ENCODE results near the gene P2RY2. TPM values are rescaled to one million over a fixed set of nuclear protein-coding genes. Genes with fewer than 3 reads are reported as not detected.

P2RY2 gene
- total RNA-seq, 1 donor from 2014 or later: 0.45 TPM

DNA sequence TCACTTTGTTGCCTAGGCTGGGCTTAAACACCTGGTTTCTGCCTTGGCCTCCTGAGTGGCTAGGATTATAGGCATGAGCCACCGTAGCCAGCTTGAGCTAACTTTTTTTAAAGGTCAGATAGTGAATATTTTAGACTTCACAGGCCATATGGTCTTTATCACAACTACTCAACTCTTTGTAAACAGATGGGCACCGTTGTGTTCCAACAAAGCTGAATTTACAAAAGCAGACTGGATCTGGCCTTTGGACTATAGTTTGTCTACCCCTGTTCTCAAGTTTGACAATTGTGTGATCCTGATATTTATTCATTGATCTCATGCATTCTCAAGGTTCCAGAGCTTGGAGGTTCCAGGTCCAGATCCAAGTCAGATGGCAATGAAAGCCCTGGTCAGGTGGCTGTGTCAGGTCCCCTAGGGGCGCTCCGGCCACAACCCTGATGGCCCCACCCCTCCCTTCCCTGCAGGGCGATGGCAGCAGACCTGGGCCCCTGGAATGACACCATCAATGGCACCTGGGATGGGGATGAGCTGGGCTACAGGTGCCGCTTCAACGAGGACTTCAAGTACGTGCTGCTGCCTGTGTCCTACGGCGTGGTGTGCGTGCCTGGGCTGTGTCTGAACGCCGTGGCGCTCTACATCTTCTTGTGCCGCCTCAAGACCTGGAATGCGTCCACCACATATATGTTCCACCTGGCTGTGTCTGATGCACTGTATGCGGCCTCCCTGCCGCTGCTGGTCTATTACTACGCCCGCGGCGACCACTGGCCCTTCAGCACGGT lies 15.8 kb downstream of the P2RY2 start:
- H3K36me3 Mint-ChIP-seq: no peaks in the 10 kb centered on the region
- Histone ChIP-seq H3F3A (ENCODE audit: low read depth) (no peaks in the 10 kb centered on the region), H3K9me3 (ENCODE audit: low read depth) (no peaks in the 10 kb centered on the region), H3K79me2 (ENCODE audit: low read depth) (no peaks in the 10 kb centered on the region), H3K4me2 (no peak overlapping the region), H2AFZ (replicated peaks) (no peak overlapping the region), H3K27me3 (no peaks in the 10 kb centered on the region), H3K36me3 (no peaks in the 10 kb centered on the region), H3K4me3 (no peak overlapping the region), H3K9ac (no peak overlapping the region), H3K4me1 (peaks cover 14% of the 10 kb centered on the region), H3K27ac (no peak overlapping the region), H4K20me1 (ENCODE audit: low read depth) (no peaks in the 10 kb centered on the region)
- no peaks in the 10 kb centered on the region for H3K9me3 Mint-ChIP-seq
- TF ChIP-seq, protein P1, sequence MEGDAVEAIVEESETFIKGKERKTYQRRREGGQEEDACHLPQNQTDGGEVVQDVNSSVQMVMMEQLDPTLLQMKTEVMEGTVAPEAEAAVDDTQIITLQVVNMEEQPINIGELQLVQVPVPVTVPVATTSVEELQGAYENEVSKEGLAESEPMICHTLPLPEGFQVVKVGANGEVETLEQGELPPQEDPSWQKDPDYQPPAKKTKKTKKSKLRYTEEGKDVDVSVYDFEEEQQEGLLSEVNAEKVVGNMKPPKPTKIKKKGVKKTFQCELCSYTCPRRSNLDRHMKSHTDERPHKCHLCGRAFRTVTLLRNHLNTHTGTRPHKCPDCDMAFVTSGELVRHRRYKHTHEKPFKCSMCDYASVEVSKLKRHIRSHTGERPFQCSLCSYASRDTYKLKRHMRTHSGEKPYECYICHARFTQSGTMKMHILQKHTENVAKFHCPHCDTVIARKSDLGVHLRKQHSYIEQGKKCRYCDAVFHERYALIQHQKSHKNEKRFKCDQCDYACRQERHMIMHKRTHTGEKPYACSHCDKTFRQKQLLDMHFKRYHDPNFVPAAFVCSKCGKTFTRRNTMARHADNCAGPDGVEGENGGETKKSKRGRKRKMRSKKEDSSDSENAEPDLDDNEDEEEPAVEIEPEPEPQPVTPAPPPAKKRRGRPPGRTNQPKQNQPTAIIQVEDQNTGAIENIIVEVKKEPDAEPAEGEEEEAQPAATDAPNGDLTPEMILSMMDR (IDR thresholded peaks at IDR 0.05): no peak
- TF ChIP-seq EZH2 (IDR thresholded peaks at IDR 0.05) (no peak), EZH2phosphoT487 (IDR thresholded peaks at IDR 0.05) (no peak)
- peaks cover 13% of the 10 kb centered on the region for H3K4me1 Mint-ChIP-seq
- no peak overlapping the region for H3K4me3 Mint-ChIP-seq
- H3K27me3 Mint-ChIP-seq (ENCODE audit: insufficient read depth, low read depth): peaks cover 11% of the 10 kb centered on the region
- no peak overlapping the region for H3K27ac Mint-ChIP-seq
- DNase-seq (ENCODE audit: low spot score): no peak

DNA sequence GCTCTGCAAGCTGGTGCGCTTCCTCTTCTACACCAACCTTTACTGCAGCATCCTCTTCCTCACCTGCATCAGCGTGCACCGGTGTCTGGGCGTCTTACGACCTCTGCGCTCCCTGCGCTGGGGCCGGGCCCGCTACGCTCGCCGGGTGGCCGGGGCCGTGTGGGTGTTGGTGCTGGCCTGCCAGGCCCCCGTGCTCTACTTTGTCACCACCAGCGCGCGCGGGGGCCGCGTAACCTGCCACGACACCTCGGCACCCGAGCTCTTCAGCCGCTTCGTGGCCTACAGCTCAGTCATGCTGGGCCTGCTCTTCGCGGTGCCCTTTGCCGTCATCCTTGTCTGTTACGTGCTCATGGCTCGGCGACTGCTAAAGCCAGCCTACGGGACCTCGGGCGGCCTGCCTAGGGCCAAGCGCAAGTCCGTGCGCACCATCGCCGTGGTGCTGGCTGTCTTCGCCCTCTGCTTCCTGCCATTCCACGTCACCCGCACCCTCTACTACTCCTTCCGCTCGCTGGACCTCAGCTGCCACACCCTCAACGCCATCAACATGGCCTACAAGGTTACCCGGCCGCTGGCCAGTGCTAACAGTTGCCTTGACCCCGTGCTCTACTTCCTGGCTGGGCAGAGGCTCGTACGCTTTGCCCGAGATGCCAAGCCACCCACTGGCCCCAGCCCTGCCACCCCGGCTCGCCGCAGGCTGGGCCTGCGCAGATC lies 16.5 kb downstream of the P2RY2 start:
- Histone ChIP-seq H3K27me3 (no peaks in the 10 kb centered on the region), H3K4me3 (no peak overlapping the region), H3K9ac (no peak overlapping the region), H3K79me2 (ENCODE audit: low read depth) (no peaks in the 10 kb centered on the region), H3K36me3 (no peaks in the 10 kb centered on the region), H3F3A (ENCODE audit: low read depth) (no peaks in the 10 kb centered on the region), H3K27ac (no peak overlapping the region), H4K20me1 (ENCODE audit: low read depth) (no peaks in the 10 kb centered on the region), H2AFZ (replicated peaks) (no peak overlapping the region), H3K4me2 (no peak overlapping the region), H3K4me1 (peaks cover 7% of the 10 kb centered on the region), H3K9me3 (ENCODE audit: low read depth) (no peaks in the 10 kb centered on the region)
- H3K27ac Mint-ChIP-seq: no peak overlapping the region
- peaks cover 9% of the 10 kb centered on the region for H3K4me1 Mint-ChIP-seq
- H3K9me3 Mint-ChIP-seq: no peaks in the 10 kb centered on the region
- H3K36me3 Mint-ChIP-seq: no peaks in the 10 kb centered on the region
- peaks cover 8% of the 10 kb centered on the region for H3K27me3 Mint-ChIP-seq (ENCODE audit: insufficient read depth, low read depth)
- no peak for TF ChIP-seq EZH2 (IDR thresholded peaks at IDR 0.05)
- TF ChIP-seq, protein P1 (IDR thresholded peaks at IDR 0.05): no peak
- TF ChIP-seq EZH2phosphoT487 (IDR thresholded peaks at IDR 0.05): no peak
- H3K4me3 Mint-ChIP-seq: no peak overlapping the region
- DNase-seq (ENCODE audit: low spot score): no peak

GRCh38 chr11:73235236-73235786 lies 17.2 kb downstream of the P2RY2 start:
- H3K79me2 ChIP-seq (ENCODE audit: low read depth): no peaks in the 10 kb centered on the region
- peaks cover under 1% of the 10 kb centered on the region for H3K4me1 ChIP-seq
- H3K4me3 ChIP-seq: no peak overlapping the region
- no peak overlapping the region for H3K27ac Mint-ChIP-seq
- no peak overlapping the region for H3K27ac ChIP-seq
- H3K4me1 Mint-ChIP-seq: peaks cover 6% of the 10 kb centered on the region
- H3K9me3 Mint-ChIP-seq: no peaks in the 10 kb centered on the region
- no peaks in the 10 kb centered on the region for H3K36me3 Mint-ChIP-seq
- H4K20me1 ChIP-seq (ENCODE audit: low read depth): no peaks in the 10 kb centered on the region
- H3K4me3 Mint-ChIP-seq: no peak overlapping the region
- no peak overlapping the region for H3K4me2 ChIP-seq
- TF ChIP-seq EZH2 (IDR thresholded peaks at IDR 0.05) (no peak), EZH2phosphoT487 (IDR thresholded peaks at IDR 0.05) (no peak)
- TF ChIP-seq, protein P1 (IDR thresholded peaks at IDR 0.05): no peak
- H3F3A ChIP-seq (ENCODE audit: low read depth): no peaks in the 10 kb centered on the region
- no peaks in the 10 kb centered on the region for H3K36me3 ChIP-seq
- no peak overlapping the region for H3K9ac ChIP-seq
- DNase-seq (ENCODE audit: low spot score): no peak
- peaks cover 8% of the 10 kb centered on the region for H3K27me3 Mint-ChIP-seq (ENCODE audit: insufficient read depth, low read depth)
- H3K27me3 ChIP-seq: no peaks in the 10 kb centered on the region
- H2AFZ ChIP-seq (replicated peaks): no peak overlapping the region
- no peaks in the 10 kb centered on the region for H3K9me3 ChIP-seq (ENCODE audit: low read depth)

All from neural progenitor cell (in vitro differentiated cells).